WTC11 (cell line): Measurements from ENCODE around the gene PPP3CA. TPM values are rescaled to one million over a fixed set of nuclear protein-coding genes. Genes with fewer than 3 reads are reported as not detected.

Experiments used
- ATAC-seq: fragments of 200-7000 bp; cut with Tn5 transposase; 2 replicates; pipeline ENCODE4 v1.10.0; 2021; ENCODE audit warnings: mild to moderate bottlenecking, moderate library complexity
- CTCF ChIA-PET: fragments of 300-600 bp; sonication (Branson Sonifier 250); formaldehyde crosslinking; loops from one replicate; lab custom pipeline; 2021; ENCODE audit warnings: antibody characterized with exemption; lab: Charles Lee
- POLR2A ChIA-PET: fragments of 350-600 bp; sonication (Branson Sonifier 250); formaldehyde crosslinking; loops from one replicate; lab custom pipeline; 2021; ENCODE audit warnings: antibody characterized with exemption; lab: Charles Lee
- DNase-seq: peaks from one replicate; pipeline ENCODE4 v3.0.0; 2021; ENCODE audit warnings: low spot score
- H3K27ac Mint-ChIP-seq: 2 replicates; pipeline ENCODE4 v1.8.0; 2021; ENCODE audit warnings: mixed read lengths
- H3K27me3 Mint-ChIP-seq: 2 replicates; pipeline ENCODE4 v1.8.0; 2021; ENCODE audit warnings: low read depth, mild to moderate bottlenecking, moderate library complexity, mixed read lengths
- H3K36me3 Mint-ChIP-seq: 2 replicates; pipeline ENCODE4 v1.8.0; 2021; ENCODE audit warnings: mixed read lengths
- H3K4me1 Mint-ChIP-seq: 2 replicates; pipeline ENCODE4 v1.8.0; 2022; ENCODE audit warnings: mixed read lengths
- H3K4me3 Mint-ChIP-seq: 2 replicates; pipeline ENCODE4 v1.8.0; 2021; ENCODE audit warnings: mild to moderate bottlenecking, moderate library complexity, mixed read lengths
- H3K9me3 Mint-ChIP-seq: 2 replicates; pipeline ENCODE4 v1.8.0; 2021; ENCODE audit warnings: mixed read lengths
- ARID4B ChIP-seq: sonication (generic); formaldehyde crosslinking; IDR thresholded peaks from 2 replicates; pipeline ENCODE4 v1.8.0; 2023; ENCODE audit warnings: missing genetic modification reagents, mild to moderate bottlenecking, borderline replicate concordance
- ATF1 ChIP-seq: sonication (generic); formaldehyde crosslinking; IDR thresholded peaks from 2 replicates; pipeline ENCODE4 v1.8.1; 2023; ENCODE audit warnings: mild to moderate bottlenecking, moderate library complexity, missing genetic modification reagents
- ELF4 ChIP-seq: sonication (generic); formaldehyde crosslinking; IDR thresholded peaks from 2 replicates; pipeline ENCODE4 v1.8.1; 2022; ENCODE audit warnings: low read depth, mild to moderate bottlenecking, moderate library complexity, missing genetic modification reagents
- FOXP1 ChIP-seq: sonication (generic); formaldehyde crosslinking; IDR thresholded peaks from 2 replicates; pipeline ENCODE4 v1.8.0; 2022; ENCODE audit warnings: missing genetic modification reagents, mild to moderate bottlenecking, moderate library complexity, borderline replicate concordance
- FOXP4 ChIP-seq: sonication (generic); formaldehyde crosslinking; IDR thresholded peaks from 2 replicates; pipeline ENCODE4 v1.8.0; 2022; ENCODE audit warnings: mild to moderate bottlenecking, missing genetic modification reagents
- HMGXB4 ChIP-seq: sonication (generic); formaldehyde crosslinking; IDR thresholded peaks from 2 replicates; pipeline ENCODE4 v1.8.1; 2023; ENCODE audit warnings: mild to moderate bottlenecking, moderate library complexity, missing genetic modification reagents
- MAX ChIP-seq: sonication (generic); formaldehyde crosslinking; IDR thresholded peaks from 2 replicates; pipeline ENCODE4 v1.8.0; 2022; ENCODE audit warnings: mild to moderate bottlenecking, missing genetic modification reagents
- MLX ChIP-seq: sonication (generic); formaldehyde crosslinking; IDR thresholded peaks from 2 replicates; pipeline ENCODE4 v1.8.1; 2023; ENCODE audit warnings: mild to moderate bottlenecking, missing genetic modification reagents, moderate library complexity
- NFATC4 ChIP-seq: fragments of 250-450 bp; sonication (Bioruptor Pico); IDR thresholded peaks from 2 replicates; pipeline ENCODE4 v1.9.0; 2021; ENCODE audit warnings: mild to moderate bottlenecking
- PREB ChIP-seq: sonication (generic); formaldehyde crosslinking; IDR thresholded peaks from 2 replicates; pipeline ENCODE4 v1.8.1; 2022; ENCODE audit warnings: mild to moderate bottlenecking, missing genetic modification reagents, moderate library complexity, borderline replicate concordance
- RORB ChIP-seq: fragments of 250-450 bp; sonication (Bioruptor Pico); IDR thresholded peaks from 2 replicates; pipeline ENCODE4 v1.9.0; 2021; ENCODE audit warnings: mild to moderate bottlenecking
- SMAD3 ChIP-seq: sonication (generic); formaldehyde crosslinking; IDR thresholded peaks from 2 replicates; pipeline ENCODE4 v1.8.0; 2022; ENCODE audit warnings: missing genetic modification reagents, mild to moderate bottlenecking, borderline replicate concordance
- TEAD1 ChIP-seq: sonication (generic); formaldehyde crosslinking; IDR thresholded peaks from 2 replicates; pipeline ENCODE4 v1.8.0; 2022; ENCODE audit warnings: mild to moderate bottlenecking, missing genetic modification reagents
- USF1 ChIP-seq: sonication (generic); formaldehyde crosslinking; IDR thresholded peaks from 2 replicates; pipeline ENCODE4 v1.8.0; 2022; ENCODE audit warnings: mild to moderate bottlenecking, missing genetic modification reagents
- ZNF416 ChIP-seq: fragments of 250-450 bp; sonication (Bioruptor Pico); IDR thresholded peaks from 2 replicates; pipeline ENCODE4 v1.9.0; 2021; ENCODE audit warnings: mild to moderate bottlenecking, inconsistent platforms
- total RNA-seq: library from RNA; stranded (reverse); gene quantifications from 3 replicates; pipeline ENCODE4 v1.2.3, GENCODE V29; 2021

Gene PPP3CA
- total RNA-seq, 1 experiment from 2014 or later = 41.6 TPM

- no peak for TF ChIP-seq FOXP4 (CRISPR knock-in tag)
- no peak for TF ChIP-seq ATF1 (CRISPR knock-in tag)
Observed at GRCh38 chr4:101147283-101147682, 200.0 kb downstream of the PPP3CA start (continued).

- Mint-ChIP-seq H3K4me1 (peaks cover 5% of the 10 kb centered on the region), H3K36me3 (no peaks in the 10 kb centered on the region), H3K4me3 (no peak overlapping the region), H3K27ac (no peak overlapping the region), H3K9me3 (no peaks in the 10 kb centered on the region), H3K27me3 (no peaks in the 10 kb centered on the region)
- ChIA-PET POLR2A (no interaction called here), CTCF (no interaction called here)
- DNase-seq (no peak), ATAC-seq (no peak)
- TF ChIP-seq RORB (CRISPR knock-in tag) (no peak), FOXP1 (CRISPR knock-in tag) (no peak), SMAD3 (no peak), MAX (CRISPR knock-in tag) (no peak), NFATC4 (CRISPR knock-in tag) (no peak), MLX (CRISPR knock-in tag) (no peak)
Observed at GRCh38 chr4:101145021-101145420, 202.3 kb downstream of the PPP3CA start.

- no peak for ATAC-seq
- POLR2A ChIA-PET = no interaction called here
- peaks cover 13% of the 10 kb centered on the region for H3K4me1 Mint-ChIP-seq
- no peak overlapping the region for H3K4me3 Mint-ChIP-seq
- CTCF ChIA-PET = interaction anchor here (0.6 kb wide), 1 partner anchor 180 kb away, joined by 4 read pairs; no protein-coding TSS in a partner anchor
- TF ChIP-seq USF1 (CRISPR knock-in tag) = no peak
- no peak for TF ChIP-seq MLX (CRISPR knock-in tag)
- TF ChIP-seq HMGXB4 (CRISPR knock-in tag) = no peak
- no peak for TF ChIP-seq ARID4B (CRISPR knock-in tag)
- no peak for TF ChIP-seq TEAD1 (CRISPR knock-in tag)
- no peak for TF ChIP-seq ZNF416
- TF ChIP-seq PREB (CRISPR knock-in tag) = no peak
- TF ChIP-seq ELF4 (CRISPR knock-in tag) = no peak
- no peaks in the 10 kb centered on the region for H3K9me3 Mint-ChIP-seq
- H3K36me3 Mint-ChIP-seq = no peaks in the 10 kb centered on the region
- no peaks in the 10 kb centered on the region for H3K27me3 Mint-ChIP-seq
- no peak for DNase-seq
- H3K27ac Mint-ChIP-seq = no peak overlapping the region
Observed at GRCh38 chr4:101142259-101142658, 205.1 kb downstream of the PPP3CA start.
